GM18505 (cell line): ENCODE data around the gene OSGEP.
A peak's percentile ranks its signal among the peaks of the same experiment; 100 is the strongest.

Experiments used
- ATAC-seq: cut with Tn5 transposase; IDR thresholded peaks from one replicate; pipeline ENCODE4 v1.9.1; 2021; ENCODE audit not compliant: unreplicated experiment
- POLR2A ChIP-seq: IDR thresholded peaks from 4 replicates; pipeline ENCODE4 v1.6.1; 2011; ENCODE audit warnings: borderline replicate concordance; ENCODE audit not compliant: insufficient read depth, insufficient read length; ENCODE audit errors: extremely low read depth

Gene OSGEP

GRCh38 chr14:20415782-20416206 is 38.8 kb downstream of the OSGEP start:
- TF ChIP-seq POLR2A, result no peak
- ATAC-seq, result no peak

GRCh38 chr14:20413744-20414082 is 40.9 kb downstream of the OSGEP start:
- no peak for TF ChIP-seq POLR2A
- ATAC-seq, result peak; percentile 37

- peak; percentile 77 for TF ChIP-seq POLR2A
- ATAC-seq, result peak; percentile 75
Measured at GRCh38 chr14:20412876-20413743, 41.5 kb downstream of the OSGEP start, which contains the start of gene TEP1. Gene TEP1 (minus strand): TSS chr14:20413501. CDS start chr14:20408439, 5,062 bp downstream.

DNA sequence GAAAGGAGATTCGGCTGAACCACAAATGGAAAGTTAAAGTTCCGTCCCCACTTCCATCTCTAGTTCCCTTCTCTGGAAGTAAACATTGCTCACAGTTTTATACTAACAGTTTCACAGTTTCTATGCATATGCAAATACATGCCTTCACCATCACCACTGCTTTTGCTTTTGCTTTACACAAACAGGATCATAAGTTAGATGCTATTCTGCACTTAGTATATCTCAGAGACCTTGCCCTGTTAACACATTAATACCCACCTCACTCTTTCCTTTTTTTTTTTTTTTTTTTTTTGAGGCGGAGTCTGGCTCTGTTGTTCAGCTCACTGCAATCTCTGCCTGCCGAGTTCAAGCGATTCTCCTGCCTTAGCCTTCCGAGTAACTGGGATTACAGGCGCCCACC is 42.2 kb downstream of the OSGEP start:
- no peak for TF ChIP-seq POLR2A
- ATAC-seq, result peak; percentile 39

DNA sequence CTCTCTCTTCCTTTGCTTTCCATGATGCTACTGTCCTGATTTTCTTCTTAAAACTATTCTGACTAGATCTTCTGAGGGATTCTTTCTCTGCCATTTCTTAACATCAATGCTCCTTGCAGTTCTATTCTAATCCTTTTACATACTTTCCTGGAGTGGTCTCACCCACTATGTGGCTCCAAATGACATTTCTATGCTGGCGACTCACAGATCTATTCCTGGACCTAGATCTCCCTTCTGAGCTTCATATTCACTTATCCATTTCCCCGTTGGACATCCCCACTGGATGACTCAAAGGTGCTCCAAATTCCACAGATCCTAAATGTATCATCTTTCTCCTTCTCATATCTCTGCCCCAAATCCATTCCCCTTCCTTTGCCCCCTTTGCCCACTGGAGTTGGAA is 45.4 kb downstream of the OSGEP start:
- no peak for TF ChIP-seq POLR2A
- no peak for ATAC-seq

DNA sequence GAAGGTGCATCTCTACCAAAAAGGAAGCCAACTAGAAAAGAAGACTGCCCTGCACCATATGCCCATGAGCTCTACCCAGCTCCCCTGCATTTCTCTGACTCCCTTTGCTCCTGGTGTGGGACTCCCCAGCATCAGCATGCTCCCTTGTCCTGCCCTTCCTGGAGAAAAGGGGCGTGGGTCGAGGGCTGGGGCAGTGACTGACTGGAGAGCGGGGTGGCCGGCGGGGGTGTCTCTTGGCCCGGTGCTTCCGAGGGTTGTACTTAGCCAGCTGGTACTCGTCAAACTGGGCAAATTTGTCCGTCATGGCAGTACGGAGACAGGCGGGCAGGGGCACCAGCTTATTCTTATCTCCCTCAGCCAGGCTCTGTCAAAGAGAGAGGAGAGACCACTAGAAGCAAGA is 51.1 kb downstream of the OSGEP start:
- no peak for ATAC-seq

DNA sequence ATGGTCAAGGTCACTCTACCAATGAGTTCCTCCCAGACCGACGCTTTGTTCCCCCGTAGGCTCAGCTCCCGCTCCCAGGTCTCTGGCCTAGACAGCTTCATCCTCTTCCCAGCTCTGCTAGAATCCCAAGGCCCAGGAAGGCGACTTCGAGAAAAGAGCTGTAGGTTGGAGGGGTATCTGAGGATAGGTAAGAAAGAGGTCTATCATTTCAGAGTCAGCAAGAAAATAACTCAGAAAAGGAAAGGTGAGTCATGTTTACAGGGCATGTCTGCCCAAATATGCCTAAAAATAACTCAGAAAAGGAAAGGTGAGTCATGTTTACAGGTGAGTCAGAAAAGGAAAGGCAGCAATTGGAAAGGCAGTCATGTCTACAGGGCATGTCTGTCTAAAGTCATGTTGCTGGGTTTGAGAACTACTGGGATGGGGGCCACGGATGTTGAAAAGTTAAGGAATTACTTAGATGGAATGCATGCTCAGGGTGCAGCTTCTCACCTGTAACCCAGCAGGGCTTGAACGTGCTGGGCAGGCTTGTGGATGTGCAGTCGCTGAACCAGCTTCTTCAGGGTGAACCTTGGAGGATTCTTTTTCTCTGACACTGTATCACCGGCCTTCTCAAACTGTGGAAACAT is 53.5 kb downstream of the OSGEP start:
- no peak for ATAC-seq
- TF ChIP-seq POLR2A, result no peak

More for the DNA sequence above, 51.1 kb downstream of the OSGEP start:
- no peak for TF ChIP-seq POLR2A

DNA sequence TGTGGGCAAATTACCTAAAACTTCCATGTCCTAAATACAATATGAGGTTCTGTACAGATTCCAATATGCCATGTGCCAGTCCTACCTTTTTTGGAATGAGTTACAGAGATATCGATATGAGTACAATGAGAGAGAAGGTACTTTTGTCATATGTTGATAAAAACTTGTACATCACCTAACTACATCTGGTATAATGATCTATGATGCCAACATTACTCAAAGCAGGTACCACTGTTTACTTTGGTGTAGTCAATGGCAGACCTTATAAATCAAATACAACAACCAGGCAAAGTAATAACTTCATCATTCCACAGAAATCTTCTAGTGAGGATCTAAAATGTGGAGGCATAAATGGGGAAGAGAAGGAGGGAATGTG is 54.0 kb downstream of the OSGEP start:
- no peak for ATAC-seq
- TF ChIP-seq POLR2A, result no peak

DNA sequence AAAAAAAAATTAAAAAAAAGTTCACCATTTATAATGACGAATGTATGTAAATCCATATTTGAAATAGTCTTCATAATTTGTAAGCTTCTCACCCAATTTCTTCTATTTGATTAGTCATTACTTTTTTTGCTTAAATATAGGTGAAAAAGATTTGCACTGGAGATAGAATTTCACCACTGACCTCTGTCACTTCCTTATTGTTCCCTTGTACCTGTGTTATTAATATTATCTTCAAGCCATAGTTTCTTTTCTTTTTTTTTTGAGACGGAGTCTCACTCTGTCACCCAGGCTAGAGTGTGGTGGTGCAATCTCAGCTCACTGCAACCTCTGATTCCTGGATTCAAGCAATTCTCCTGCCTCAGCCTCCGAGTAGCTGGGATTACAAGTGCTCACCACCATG is 57.1 kb downstream of the OSGEP start:
- no peak for ATAC-seq
- TF ChIP-seq POLR2A, result no peak
